DMS153 (cell line): ENCODE results near the gene ABCC3.

Experiments
- DNase-seq: peaks from one replicate; lab custom pipeline; 2025; lab: John Stamatoyannopoulos, UW

Gene ABCC3

DNA sequence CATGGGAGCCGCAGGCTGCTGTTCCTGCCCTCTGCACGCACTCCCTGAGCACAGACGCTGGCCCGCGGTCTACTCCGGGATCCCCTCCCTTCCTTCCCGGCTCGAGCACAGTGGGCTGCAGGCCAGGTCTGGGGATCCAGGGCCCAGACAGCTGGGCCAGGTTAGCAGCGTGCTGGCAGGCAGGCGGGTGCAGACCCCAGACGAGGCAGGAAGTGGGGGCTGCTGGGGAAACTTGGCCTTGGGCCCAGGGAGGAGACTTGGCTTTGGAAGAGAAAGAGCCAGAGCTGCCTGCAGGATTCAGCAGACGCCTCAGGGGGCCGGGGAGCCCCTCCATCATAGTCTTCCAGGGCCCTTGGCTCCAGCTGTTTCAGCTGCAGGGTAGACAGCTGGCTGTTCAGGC, 30.2 kb upstream of the ABCC3 start:
- no peak for DNase-seq

GRCh38 chr17:50605429-50605828, 29.3 kb upstream of the ABCC3 start:
- DNase-seq = no peak

GRCh38 chr17:50607522-50608175, 27.0 kb upstream of the ABCC3 start:
- DNase-seq = no peak

DNA sequence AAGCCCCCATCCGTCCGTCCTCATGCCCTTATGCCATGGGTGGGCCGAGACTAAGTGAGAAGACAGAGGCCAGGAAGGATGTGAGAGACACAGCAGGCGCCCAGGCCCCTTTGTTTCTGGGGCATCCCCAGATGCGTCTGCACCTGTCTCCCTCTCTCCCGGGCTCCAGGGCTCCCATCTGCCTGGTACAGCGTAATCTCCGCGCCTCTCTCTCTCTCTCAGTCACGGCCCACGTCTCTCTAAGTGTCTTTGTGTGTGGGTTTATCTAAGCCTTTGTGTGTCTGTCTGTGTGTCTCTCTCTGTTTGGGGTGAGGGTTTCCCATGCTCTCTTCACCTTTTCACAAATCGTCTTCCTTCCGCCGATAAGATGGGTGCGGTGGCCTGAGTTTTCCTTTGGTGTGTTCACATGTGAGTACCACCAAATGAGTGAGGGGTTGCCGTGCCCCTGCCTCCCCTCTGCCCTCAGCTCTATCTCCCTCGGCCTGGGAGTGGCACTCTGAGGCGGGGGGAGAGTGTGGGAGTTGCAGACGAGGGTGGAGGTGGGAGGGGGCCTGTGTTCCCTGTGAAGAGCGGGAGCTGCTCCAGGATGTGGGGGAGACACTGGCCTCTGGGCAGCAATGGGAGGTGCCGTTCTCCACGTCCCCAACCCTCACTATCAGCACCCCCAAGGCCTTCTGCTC, 25.8 kb upstream of the ABCC3 start:
- peak; percentile 13 for DNase-seq

DNA sequence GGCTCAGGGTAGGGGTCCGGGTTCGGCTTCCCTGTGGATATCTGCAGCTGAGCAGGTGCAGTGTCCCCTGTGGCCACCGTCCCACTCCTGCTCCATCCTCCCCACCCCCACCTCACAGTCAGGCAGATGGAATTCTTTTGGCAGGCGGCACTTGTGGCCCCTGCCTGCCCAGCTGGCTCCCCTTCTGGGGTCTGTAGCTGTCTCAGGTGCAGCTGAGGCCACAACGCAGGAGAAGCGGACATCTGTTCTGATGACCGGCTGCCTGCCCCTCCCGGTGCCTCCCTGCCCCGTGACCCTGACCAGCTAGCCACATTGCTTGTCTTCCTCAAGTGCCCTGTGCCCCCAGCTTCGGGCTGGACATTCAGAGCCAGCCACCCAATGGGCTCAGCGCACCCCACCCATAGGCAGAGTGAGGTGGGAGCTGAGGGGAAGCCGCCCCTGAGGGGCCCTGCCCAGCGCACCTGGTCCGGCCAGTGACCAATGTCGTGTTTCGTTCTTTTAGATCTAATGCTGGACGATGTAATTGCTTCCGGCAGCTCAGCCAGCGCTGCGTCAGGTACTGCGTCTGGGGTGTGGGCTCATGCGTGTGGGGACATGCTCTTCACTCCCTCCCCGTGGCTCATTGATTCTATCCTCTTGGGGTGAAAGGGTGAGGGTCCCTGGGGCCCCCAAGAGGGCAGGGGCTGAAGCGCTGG, 25.2 kb upstream of the ABCC3 start:
- no peak for DNase-seq

- DNase-seq = no peak
These were observed 23.0 kb upstream of the ABCC3 start for GRCh38 chr17:50611634-50612033.

DNA sequence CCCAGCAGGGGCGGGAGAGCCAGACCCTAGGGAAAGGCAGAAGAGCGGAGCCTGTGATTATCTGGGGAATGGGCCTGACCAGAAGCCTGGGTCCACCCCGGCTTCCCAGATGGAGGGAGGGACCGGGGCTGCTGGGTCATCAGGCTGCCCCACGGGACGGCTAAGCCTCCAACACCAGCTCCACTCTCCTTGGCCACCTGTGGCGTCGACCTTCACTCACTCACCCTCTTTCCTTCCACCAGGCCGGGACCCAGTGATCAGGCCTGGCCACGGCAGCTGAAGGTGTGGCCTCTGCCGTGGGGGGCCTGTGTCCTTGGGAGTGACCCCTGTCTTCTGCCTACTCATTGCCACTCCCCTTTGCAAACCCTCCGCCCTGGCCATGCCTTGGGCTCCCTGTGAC, 22.4 kb upstream of the ABCC3 start:
- DNase-seq = no peak

DNA sequence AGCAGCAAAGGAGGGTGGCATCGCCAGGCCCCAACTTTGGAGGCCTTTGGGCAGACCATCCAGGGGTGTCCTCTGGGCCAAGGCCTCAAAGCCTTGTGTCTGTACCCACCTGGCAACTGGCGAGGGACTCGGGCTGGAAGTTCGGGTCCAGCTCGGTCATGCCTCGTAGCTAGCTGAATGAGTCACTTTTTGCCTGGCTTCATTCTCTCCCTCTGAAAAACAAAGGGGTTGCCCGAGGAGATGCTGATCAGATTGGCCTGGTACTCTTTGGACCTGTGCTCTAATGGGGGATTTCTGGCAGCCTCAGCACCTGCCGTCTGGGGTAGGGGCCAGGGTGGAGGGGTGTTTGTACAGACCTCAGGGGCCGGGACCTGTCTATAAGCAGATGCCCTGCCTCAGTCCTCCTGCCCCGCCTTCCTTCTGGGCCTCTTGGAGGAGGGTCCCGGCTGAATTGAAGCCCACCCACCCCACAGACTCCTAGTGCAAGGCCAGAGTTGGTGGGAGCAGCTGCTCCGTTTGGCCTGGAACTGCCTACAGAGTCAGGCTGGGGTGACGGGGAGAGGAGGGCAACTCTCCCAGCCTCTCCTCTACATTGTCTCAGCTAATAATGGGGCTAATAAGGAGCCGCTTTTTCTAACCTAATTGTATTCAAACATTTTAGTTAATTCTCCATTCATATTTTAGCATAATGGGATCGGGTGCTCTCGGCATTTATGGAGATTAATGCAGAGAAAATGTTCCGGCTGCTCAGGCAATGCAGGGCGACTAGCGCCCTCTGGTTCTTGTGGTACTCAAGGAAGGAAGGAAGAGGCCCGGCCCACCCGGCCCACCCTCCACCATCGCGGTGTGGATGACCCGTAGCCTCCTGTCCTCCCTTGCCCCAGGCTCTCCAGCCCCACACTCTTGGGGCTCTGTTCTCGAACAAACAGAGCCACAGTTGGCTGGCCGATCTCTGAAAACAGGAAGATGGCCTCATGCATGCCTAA, 21.4 kb upstream of the ABCC3 start:
- no peak for DNase-seq

DNA sequence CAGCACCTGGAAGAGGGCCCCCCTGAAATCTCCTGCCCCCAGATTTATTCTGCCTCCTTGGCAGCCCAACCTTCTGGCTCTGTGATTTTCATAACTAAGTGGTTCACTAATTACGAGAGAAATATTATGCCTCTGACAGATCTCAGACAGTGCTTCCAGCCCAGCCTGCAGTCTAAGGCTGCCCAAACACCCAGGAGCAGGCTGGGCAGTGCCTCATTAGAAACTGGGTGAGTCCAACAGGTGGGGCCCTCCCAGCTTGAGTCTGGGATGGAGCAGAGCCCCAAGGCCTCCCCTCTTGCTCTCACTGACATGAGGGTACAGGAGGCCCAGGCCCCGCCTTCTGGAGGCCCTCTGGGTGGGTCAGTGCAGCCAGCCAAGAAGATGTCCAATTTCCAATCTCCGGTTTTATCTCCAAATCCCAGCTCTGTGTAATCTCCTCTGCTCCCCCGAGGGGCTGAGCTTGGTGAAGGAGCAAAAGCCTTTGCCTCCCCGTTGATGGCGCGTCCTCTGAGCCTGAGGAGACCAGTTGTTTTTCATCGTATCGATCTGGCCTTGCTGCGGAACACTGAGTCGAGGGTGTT, 20.1 kb upstream of the ABCC3 start:
- DNase-seq = no peak

GRCh38 chr17:50615828-50616227, 18.9 kb upstream of the ABCC3 start:
- no peak for DNase-seq

DNA sequence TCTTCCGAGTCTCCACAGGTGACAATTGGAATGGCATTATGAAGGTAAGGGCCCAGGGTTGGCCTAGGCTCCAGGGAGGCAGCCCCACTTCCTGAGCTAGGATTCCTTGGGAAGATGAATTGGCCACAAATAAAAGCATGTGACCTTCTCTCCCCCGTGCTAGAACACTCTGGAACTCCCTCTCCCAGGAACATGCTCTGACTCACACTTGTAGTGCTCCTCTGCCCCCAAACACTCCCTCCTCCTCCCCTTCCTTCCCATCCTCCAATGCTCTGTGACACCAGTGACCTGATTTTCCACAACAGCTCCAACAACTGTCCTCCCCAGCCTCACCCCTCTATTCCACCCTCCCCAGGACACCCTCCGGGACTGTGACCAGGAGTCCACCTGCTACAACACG, 16.4 kb upstream of the ABCC3 start:
- DNase-seq = no peak

DNA sequence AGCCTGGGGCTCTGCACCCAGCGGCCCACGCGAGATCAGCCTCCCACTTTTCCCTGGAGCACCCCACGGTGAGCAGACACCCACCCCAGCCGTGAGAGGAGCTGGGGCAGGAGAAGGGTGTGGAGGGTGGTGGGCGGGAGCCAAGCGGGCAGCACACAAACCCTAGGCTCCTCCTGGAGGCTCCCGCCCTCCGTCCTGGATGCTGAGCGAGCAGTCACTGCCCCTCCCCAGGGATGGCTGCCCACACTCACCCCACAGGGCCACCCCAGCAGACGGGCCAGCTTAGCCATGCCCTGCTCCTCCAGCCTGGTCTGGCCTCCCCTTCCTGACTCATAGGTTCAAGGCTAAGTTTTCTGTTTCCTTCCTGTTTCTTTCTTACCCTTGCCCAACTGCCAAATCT, 15.7 kb upstream of the ABCC3 start:
- no peak for DNase-seq

GRCh38 chr17:50619489-50619888, 15.2 kb upstream of the ABCC3 start:
- DNase-seq = no peak

GRCh38 chr17:50620237-50620636, 14.4 kb upstream of the ABCC3 start:
- DNase-seq = no peak

GRCh38 chr17:50620858-50621257, 13.8 kb upstream of the ABCC3 start:
- DNase-seq = no peak

DNA sequence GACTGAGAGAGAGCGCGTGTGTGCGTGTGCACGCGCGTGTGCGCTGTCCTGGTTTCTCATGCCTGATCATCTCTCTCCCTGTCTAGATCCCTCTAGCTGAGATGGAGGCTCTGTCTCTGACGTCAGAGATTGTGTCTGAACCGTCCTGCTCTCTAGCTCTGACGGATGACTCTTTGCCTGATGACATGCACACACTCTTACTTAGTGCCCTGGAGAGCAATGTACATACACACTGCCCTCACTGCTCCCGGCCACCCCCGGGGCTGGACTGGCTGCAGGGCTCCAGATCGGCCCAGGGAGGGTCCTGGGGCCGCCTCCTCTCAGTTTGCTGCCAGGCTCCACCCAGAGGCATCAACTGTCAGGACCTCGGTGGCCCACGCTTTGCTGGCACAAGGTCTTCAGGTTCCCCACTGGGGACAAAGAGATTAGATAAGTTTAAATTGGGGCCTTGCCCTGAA, 13.1 kb upstream of the ABCC3 start:
- no peak for DNase-seq

GRCh38 chr17:50624321-50624934, 10.3 kb upstream of the ABCC3 start:
- DNase-seq = no peak

- DNase-seq = no peak
These were observed 9.4 kb upstream of the ABCC3 start for GRCh38 chr17:50625032-50625871.

GRCh38 chr17:50626037-50626574, 8.6 kb upstream of the ABCC3 start:
- DNase-seq = peak; percentile 38
